ENCODE results near the gene HOXA9. TPM values are rescaled to one million over a fixed set of nuclear protein-coding genes. Genes with fewer than 3 reads are reported as not detected.

The HOXA9 gene
- total and polyA plus RNA-seq, 10 donors: 0.46 to 3.0 (median 0.98) TPM

GRCh38 chr7:27192546-27193334 lies 27.4 kb upstream of the HOXA9 start:
- H3K9me3 ChIP-seq: no peaks in the 10 kb centered on the region
- 2 to 7% (median 3%) methylated on average over 30 to 78 of the region's 78 CpGs for WGBS, 5 donors
- H3K27me3 ChIP-seq (replicated peaks in 1 of 7): peaks cover 34 to 100% (median 100%) of the 10 kb centered on the region in 7 donors
- peaks cover 21 to 55% (median 42%) of the 10 kb centered on the region in 6 donors for H3K4me1 ChIP-seq
- H3K27ac ChIP-seq: no peak overlapping the region
- peak overlapping the region; percentile 13 to 59 (median 20) for H3K4me3 ChIP-seq
- intact Hi-C loops (cut with DNase I; ENCODE audit: low total_unique reads): loop anchor here (10.0 kb wide), 4 partner anchors 592 to 902 kb away; no protein-coding TSS in a partner anchor
- no peak for TF ChIP-seq POLR2A (IDR thresholded peaks at IDR 0.05)
- TF ChIP-seq POLR2AphosphoS5 (IDR thresholded peaks at IDR 0.05): peak in 1 of 3 donors; percentile 35
- H3K36me3 ChIP-seq: no peaks in the 10 kb centered on the region
- peak; percentile 83 for DNase-seq

GRCh38 chr7:27191833-27192545 lies 26.7 kb upstream of the HOXA9 start:
- Histone ChIP-seq H3K27me3 (replicated peaks in 1 of 7) (peaks cover 40 to 100% (median 100%) of the 10 kb centered on the region in 7 donors), H3K4me1 (peaks cover 21 to 60% (median 47%) of the 10 kb centered on the region in 6 donors), H3K4me3 (peak overlapping the region in 6 of 8 donors; percentile 19 to 59 (median 26)), H3K9me3 (no peaks in the 10 kb centered on the region), H3K27ac (no peak overlapping the region), H3K36me3 (no peaks in the 10 kb centered on the region)
- no peak for DNase-seq
- intact Hi-C loops (cut with DNase I; ENCODE audit: low total_unique reads): loop anchor here (10.0 kb wide), 4 partner anchors 593 to 903 kb away; no protein-coding TSS in a partner anchor
- 10 to 17% (median 12%) methylated on average over 23 to 42 of the region's 42 CpGs for whole genome bisulfite sequencing, 5 donors
- TF ChIP-seq POLR2A (IDR thresholded peaks at IDR 0.05) (no peak), CTCF (IDR thresholded peaks at IDR 0.05 in 8 of 11, conservative IDR thresholded peaks at IDR 0.05 in 3 of 11) (no peak), POLR2AphosphoS5 (IDR thresholded peaks at IDR 0.05) (no peak)

GRCh38 chr7:27191161-27191731 lies 25.9 kb upstream of the HOXA9 start:
- Histone ChIP-seq H3K4me3 (no peak overlapping the region), H3K9me3 (no peaks in the 10 kb centered on the region), H3K36me3 (no peaks in the 10 kb centered on the region), H3K27ac (no peak overlapping the region), H3K27me3 (replicated peaks in 1 of 7) (peaks cover 41 to 100% (median 99%) of the 10 kb centered on the region in 7 donors), H3K4me1 (peaks cover 21 to 61% (median 46%) of the 10 kb centered on the region in 6 donors)
- TF ChIP-seq CTCF (IDR thresholded peaks at IDR 0.05 in 8 of 11, conservative IDR thresholded peaks at IDR 0.05 in 3 of 11): no peak
- TF ChIP-seq POLR2AphosphoS5 (IDR thresholded peaks at IDR 0.05): no peak
- TF ChIP-seq POLR2A (IDR thresholded peaks at IDR 0.05): no peak
- intact Hi-C loops (cut with DNase I; ENCODE audit: low total_unique reads): loop anchor here (10.0 kb wide), 4 partner anchors 594 to 904 kb away; no protein-coding TSS in a partner anchor
- 27 to 53% (median 34%) methylated on average over 15 of the region's 15 CpGs for WGBS, 5 donors
- no peak for DNase-seq

GRCh38 chr7:27189997-27190748 lies 24.8 kb upstream of the HOXA9 start:
- H3K27ac ChIP-seq: no peak overlapping the region
- H3K4me3 ChIP-seq: no peak overlapping the region
- 33 to 48% (median 40%) methylated on average over 7 of the region's 7 CpGs for WGBS, 5 donors
- DNase-seq: no peak
- peaks cover 21 to 69% (median 55%) of the 10 kb centered on the region in 6 donors for H3K4me1 ChIP-seq
- H3K27me3 ChIP-seq (replicated peaks in 1 of 7): peaks cover 47 to 100% (median 99%) of the 10 kb centered on the region in 7 donors
- intact Hi-C loops (cut with DNase I; ENCODE audit: low total_unique reads): loop anchor here (10.0 kb wide), 5 partner anchors 595 to 1335 kb away; no protein-coding TSS in a partner anchor
- TF ChIP-seq CTCF (IDR thresholded peaks at IDR 0.05 in 8 of 11, conservative IDR thresholded peaks at IDR 0.05 in 3 of 11) (no peak), POLR2A (IDR thresholded peaks at IDR 0.05) (no peak), POLR2AphosphoS5 (IDR thresholded peaks at IDR 0.05) (no peak)
- no peaks in the 10 kb centered on the region for H3K9me3 ChIP-seq
- H3K36me3 ChIP-seq: no peaks in the 10 kb centered on the region
